ENCODE results near the gene EEF2K. TPM values are rescaled to one million over a fixed set of nuclear protein-coding genes. Genes with fewer than 3 reads are reported as not detected.
"Not testable (repeated sequence)": the region's sequence is repeated elsewhere in the genome, so short reads cannot be mapped to it uniquely, and the experiment has no call there.

The EEF2K gene
- total RNA-seq, 1 experiment from 2014 or later: 31.8 TPM

- H3K4me1 Mint-ChIP-seq (ENCODE audit: low read depth, unreplicated experiment): peaks cover 22% of the 10 kb centered on the region
- no TSS peak for BruUV-seq (replicated peaks)
- peaks cover 42% of the 10 kb centered on the region for H3K36me3 Mint-ChIP-seq (ENCODE audit: insufficient read depth, unreplicated experiment)
- H3K27ac Mint-ChIP-seq (ENCODE audit: unreplicated experiment): peak within 1 kb of the TSS; percentile 99
- H3K4me3 Mint-ChIP-seq (ENCODE audit: low read depth, unreplicated experiment): peak within 1 kb of the TSS; percentile 97
- peak; percentile 100 for DNase-seq
- CTCF ChIA-PET: interaction anchor here (0.7 to 2.1 kb wide), 8 partner anchors 61 to 109 kb away, joined by 3 to 15 read pairs (median 3); partner anchors contain the start of gene EEF2K
- H3K27me3 Mint-ChIP-seq (ENCODE audit: unreplicated experiment): no peaks in the 10 kb centered on the region
- intact Hi-C loops (cut with micrococcal nuclease; ENCODE audit: unreplicated experiment): loop anchor here (1.0 to 2.0 kb wide), 3 partner anchors 60 to 102 kb away; no protein-coding TSS in a partner anchor
- peak; percentile 94 for TF ChIP-seq CTCF (IDR thresholded peaks at IDR 0.05; ENCODE audit: unreplicated experiment)
- no peaks in the 10 kb centered on the region for H3K9me3 Mint-ChIP-seq (ENCODE audit: low read depth, unreplicated experiment)
These were observed 91.2 kb downstream of the EEF2K start, which contains the start of gene POLR3E for GRCh38 chr16:22297114-22297870. Gene POLR3E, plus strand, starts transcription at chr16:22297409. Its CDS starts 5,560 bp downstream, at chr16:22302969.

GRCh38 chr16:22297871-22298733 is 92.0 kb downstream of the EEF2K start:
- peak overlapping the region; percentile 99 for H3K27ac Mint-ChIP-seq (ENCODE audit: unreplicated experiment)
- peaks cover 50% of the 10 kb centered on the region for H3K36me3 Mint-ChIP-seq (ENCODE audit: insufficient read depth, unreplicated experiment)
- CTCF ChIA-PET: interaction anchor here (0.6 to 2.1 kb wide), 4 partner anchors 92 to 110 kb away, joined by 3 to 15 read pairs (median 3); partner anchors contain the start of gene EEF2K
- intact Hi-C loops (cut with micrococcal nuclease; ENCODE audit: unreplicated experiment): loop anchor here (1.0 to 2.0 kb wide), 3 partner anchors 61 to 103 kb away; no protein-coding TSS in a partner anchor
- peaks cover 22% of the 10 kb centered on the region for H3K4me1 Mint-ChIP-seq (ENCODE audit: low read depth, unreplicated experiment)
- H3K9me3 Mint-ChIP-seq (ENCODE audit: low read depth, unreplicated experiment): no peaks in the 10 kb centered on the region
- no peaks in the 10 kb centered on the region for H3K27me3 Mint-ChIP-seq (ENCODE audit: unreplicated experiment)
- no peak for TF ChIP-seq CTCF (IDR thresholded peaks at IDR 0.05; ENCODE audit: unreplicated experiment)
- TSS peak; percentile 100 for BruUV-seq (replicated peaks)
- DNase-seq: peak; percentile 83
- H3K4me3 Mint-ChIP-seq (ENCODE audit: low read depth, unreplicated experiment): peak overlapping the region; percentile 97

- intact Hi-C loops (cut with micrococcal nuclease; ENCODE audit: unreplicated experiment): no loop called here
- CTCF ChIA-PET: interaction anchor here (0.9 kb wide), 1 partner anchor 103 kb away, joined by 3 read pairs; no protein-coding TSS in a partner anchor
- H3K4me3 Mint-ChIP-seq (ENCODE audit: low read depth, unreplicated experiment): peak overlapping the region; percentile 97
- no peak for TF ChIP-seq CTCF (IDR thresholded peaks at IDR 0.05; ENCODE audit: unreplicated experiment)
- peak overlapping the region; percentile 99 for H3K27ac Mint-ChIP-seq (ENCODE audit: unreplicated experiment)
- H3K9me3 Mint-ChIP-seq (ENCODE audit: low read depth, unreplicated experiment): no peaks in the 10 kb centered on the region
- no peaks in the 10 kb centered on the region for H3K27me3 Mint-ChIP-seq (ENCODE audit: unreplicated experiment)
- H3K36me3 Mint-ChIP-seq (ENCODE audit: insufficient read depth, unreplicated experiment): peaks cover 55% of the 10 kb centered on the region
- BruUV-seq (replicated peaks): no TSS peak
- H3K4me1 Mint-ChIP-seq (ENCODE audit: low read depth, unreplicated experiment): peaks cover 22% of the 10 kb centered on the region
- no peak for DNase-seq
These were observed 93.0 kb downstream of the EEF2K start for GRCh38 chr16:22299036-22299435.

GRCh38 chr16:22300427-22301071 is 94.5 kb downstream of the EEF2K start:
- Mint-ChIP-seq H3K4me3 (ENCODE audit: low read depth, unreplicated experiment) (no peak overlapping the region), H3K27ac (ENCODE audit: unreplicated experiment) (no peak overlapping the region), H3K4me1 (ENCODE audit: low read depth, unreplicated experiment) (peaks cover 22% of the 10 kb centered on the region), H3K9me3 (ENCODE audit: low read depth, unreplicated experiment) (no peaks in the 10 kb centered on the region), H3K36me3 (ENCODE audit: insufficient read depth, unreplicated experiment) (peaks cover 59% of the 10 kb centered on the region), H3K27me3 (ENCODE audit: unreplicated experiment) (no peaks in the 10 kb centered on the region)
- BruUV-seq (replicated peaks): no TSS peak
- intact Hi-C loops (cut with micrococcal nuclease; ENCODE audit: unreplicated experiment): no loop called here
- peak; percentile 58 for TF ChIP-seq CTCF (IDR thresholded peaks at IDR 0.05; ENCODE audit: unreplicated experiment)
- DNase-seq: peak; percentile 66
- CTCF ChIA-PET: interaction anchor here (0.6 to 1.2 kb wide), 4 partner anchors 21 to 97 kb away, joined by 3 to 5 read pairs (median 4); partner anchors contain the start of gene EEF2K

- H3K27ac Mint-ChIP-seq (ENCODE audit: unreplicated experiment); DNase-seq; H3K27me3 Mint-ChIP-seq (ENCODE audit: unreplicated experiment); intact Hi-C loops (cut with micrococcal nuclease; ENCODE audit: unreplicated experiment); BruUV-seq (replicated peaks); H3K9me3 Mint-ChIP-seq (ENCODE audit: low read depth, unreplicated experiment); CTCF ChIA-PET; H3K4me3 Mint-ChIP-seq (ENCODE audit: low read depth, unreplicated experiment): not testable (repeated sequence)
- H3K36me3 Mint-ChIP-seq (ENCODE audit: insufficient read depth, unreplicated experiment): peaks cover 54% of the 10 kb centered on the region
- peaks cover 22% of the 10 kb centered on the region for H3K4me1 Mint-ChIP-seq (ENCODE audit: low read depth, unreplicated experiment)
These were observed 95.3 kb downstream of the EEF2K start for GRCh38 chr16:22301423-22301822.
